WTC11 (cell line): ENCODE measurements around the gene KRTCAP2.
"Not testable (repeated sequence)": the region's sequence is repeated elsewhere in the genome, so short reads cannot be mapped to it uniquely, and the experiment has no call there.

Source experiments
- CBFB ChIP-seq: sonication (generic); formaldehyde crosslinking; IDR thresholded peaks from 2 replicates; pipeline ENCODE4 v1.8.1; 2022; ENCODE audit warnings: mild to moderate bottlenecking, low read depth, missing genetic modification reagents
- ELF4 ChIP-seq: sonication (generic); formaldehyde crosslinking; IDR thresholded peaks from 2 replicates; pipeline ENCODE4 v1.8.1; 2022; ENCODE audit warnings: low read depth, mild to moderate bottlenecking, moderate library complexity, missing genetic modification reagents
- ETV6 ChIP-seq: sonication (generic); formaldehyde crosslinking; IDR thresholded peaks from 2 replicates; pipeline ENCODE4 v1.8.1; 2022; ENCODE audit warnings: mild to moderate bottlenecking, missing genetic modification reagents
- GABPB1 ChIP-seq: sonication (generic); formaldehyde crosslinking; IDR thresholded peaks from 2 replicates; pipeline ENCODE4 v1.8.1; 2023; ENCODE audit warnings: mild to moderate bottlenecking, missing genetic modification reagents
- IRF2 ChIP-seq: sonication (generic); formaldehyde crosslinking; IDR thresholded peaks from 2 replicates; pipeline ENCODE4 v1.8.0; 2022; ENCODE audit warnings: low read depth, missing genetic modification reagents, borderline replicate concordance
- NFYB ChIP-seq: sonication (generic); formaldehyde crosslinking; conservative IDR thresholded peaks from 2 replicates; pipeline ENCODE4 v1.8.0; 2022; ENCODE audit warnings: low read depth, missing genetic modification reagents
- RELA ChIP-seq: sonication (generic); formaldehyde crosslinking; IDR thresholded peaks from 2 replicates; pipeline ENCODE4 v1.8.1; 2022; ENCODE audit warnings: missing genetic modification reagents, mild to moderate bottlenecking, borderline replicate concordance
- SMAD3 ChIP-seq: sonication (generic); formaldehyde crosslinking; IDR thresholded peaks from 2 replicates; pipeline ENCODE4 v1.8.0; 2022; ENCODE audit warnings: missing genetic modification reagents, mild to moderate bottlenecking, borderline replicate concordance
- SP1 ChIP-seq: sonication (generic); formaldehyde crosslinking; conservative IDR thresholded peaks from 2 replicates; pipeline ENCODE4 v1.8.1; 2022; ENCODE audit warnings: missing genetic modification reagents
- TF ChIP-seq, protein P1 (sequence below): fragments of 200-600 bp; IDR thresholded peaks from 2 replicates; pipeline ENCODE4 v1.8.0; 2022; ENCODE audit warnings: antibody characterized with exemption
- TF ChIP-seq, protein P2 (sequence below): sonication (generic); formaldehyde crosslinking; IDR thresholded peaks from 2 replicates; pipeline ENCODE4 v1.8.1; 2022; ENCODE audit warnings: low read depth, missing genetic modification reagents, borderline replicate concordance
- TF ChIP-seq, protein P3 (sequence below): sonication (generic); formaldehyde crosslinking; IDR thresholded peaks from 2 replicates; pipeline ENCODE4 v1.8.1; 2023; ENCODE audit warnings: mild to moderate bottlenecking, missing genetic modification reagents
- TF ChIP-seq, protein P4 (sequence below): sonication (generic); formaldehyde crosslinking; IDR thresholded peaks from 2 replicates; pipeline ENCODE4 v1.8.0; 2023; ENCODE audit warnings: missing genetic modification reagents

DNA sequence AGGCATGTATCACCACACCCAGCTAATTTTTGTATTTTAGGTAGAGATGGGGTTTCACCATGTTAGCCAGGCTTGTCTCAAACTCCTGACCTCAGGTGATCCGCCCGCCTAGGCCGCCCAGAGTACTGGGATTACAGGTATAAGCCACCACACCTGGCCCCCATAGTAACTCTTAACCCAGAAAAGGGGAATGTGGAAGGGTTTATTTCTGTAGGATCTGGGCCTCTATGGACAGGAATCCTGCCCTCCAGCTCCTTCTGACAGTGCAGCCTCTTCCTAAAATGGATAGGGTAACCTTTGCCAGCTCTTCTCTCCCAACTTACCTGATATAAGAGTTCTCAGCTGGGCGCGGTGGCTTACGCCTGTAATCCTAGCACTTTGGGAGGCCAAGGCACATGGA, 10.5 kb downstream of the KRTCAP2 start:
- TF ChIP-seq, protein P1, sequence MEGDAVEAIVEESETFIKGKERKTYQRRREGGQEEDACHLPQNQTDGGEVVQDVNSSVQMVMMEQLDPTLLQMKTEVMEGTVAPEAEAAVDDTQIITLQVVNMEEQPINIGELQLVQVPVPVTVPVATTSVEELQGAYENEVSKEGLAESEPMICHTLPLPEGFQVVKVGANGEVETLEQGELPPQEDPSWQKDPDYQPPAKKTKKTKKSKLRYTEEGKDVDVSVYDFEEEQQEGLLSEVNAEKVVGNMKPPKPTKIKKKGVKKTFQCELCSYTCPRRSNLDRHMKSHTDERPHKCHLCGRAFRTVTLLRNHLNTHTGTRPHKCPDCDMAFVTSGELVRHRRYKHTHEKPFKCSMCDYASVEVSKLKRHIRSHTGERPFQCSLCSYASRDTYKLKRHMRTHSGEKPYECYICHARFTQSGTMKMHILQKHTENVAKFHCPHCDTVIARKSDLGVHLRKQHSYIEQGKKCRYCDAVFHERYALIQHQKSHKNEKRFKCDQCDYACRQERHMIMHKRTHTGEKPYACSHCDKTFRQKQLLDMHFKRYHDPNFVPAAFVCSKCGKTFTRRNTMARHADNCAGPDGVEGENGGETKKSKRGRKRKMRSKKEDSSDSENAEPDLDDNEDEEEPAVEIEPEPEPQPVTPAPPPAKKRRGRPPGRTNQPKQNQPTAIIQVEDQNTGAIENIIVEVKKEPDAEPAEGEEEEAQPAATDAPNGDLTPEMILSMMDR = not testable (repeated sequence)
- TF ChIP-seq, protein P2, sequence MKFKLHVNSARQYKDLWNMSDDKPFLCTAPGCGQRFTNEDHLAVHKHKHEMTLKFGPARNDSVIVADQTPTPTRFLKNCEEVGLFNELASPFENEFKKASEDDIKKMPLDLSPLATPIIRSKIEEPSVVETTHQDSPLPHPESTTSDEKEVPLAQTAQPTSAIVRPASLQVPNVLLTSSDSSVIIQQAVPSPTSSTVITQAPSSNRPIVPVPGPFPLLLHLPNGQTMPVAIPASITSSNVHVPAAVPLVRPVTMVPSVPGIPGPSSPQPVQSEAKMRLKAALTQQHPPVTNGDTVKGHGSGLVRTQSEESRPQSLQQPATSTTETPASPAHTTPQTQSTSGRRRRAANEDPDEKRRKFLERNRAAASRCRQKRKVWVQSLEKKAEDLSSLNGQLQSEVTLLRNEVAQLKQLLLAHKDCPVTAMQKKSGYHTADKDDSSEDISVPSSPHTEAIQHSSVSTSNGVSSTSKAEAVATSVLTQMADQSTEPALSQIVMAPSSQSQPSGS (CRISPR knock-in tag) = not testable (repeated sequence)
- TF ChIP-seq, protein P3, sequence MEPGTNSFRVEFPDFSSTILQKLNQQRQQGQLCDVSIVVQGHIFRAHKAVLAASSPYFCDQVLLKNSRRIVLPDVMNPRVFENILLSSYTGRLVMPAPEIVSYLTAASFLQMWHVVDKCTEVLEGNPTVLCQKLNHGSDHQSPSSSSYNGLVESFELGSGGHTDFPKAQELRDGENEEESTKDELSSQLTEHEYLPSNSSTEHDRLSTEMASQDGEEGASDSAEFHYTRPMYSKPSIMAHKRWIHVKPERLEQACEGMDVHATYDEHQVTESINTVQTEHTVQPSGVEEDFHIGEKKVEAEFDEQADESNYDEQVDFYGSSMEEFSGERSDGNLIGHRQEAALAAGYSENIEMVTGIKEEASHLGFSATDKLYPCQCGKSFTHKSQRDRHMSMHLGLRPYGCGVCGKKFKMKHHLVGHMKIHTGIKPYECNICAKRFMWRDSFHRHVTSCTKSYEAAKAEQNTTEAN (CRISPR knock-in tag) = not testable (repeated sequence)
- not testable (repeated sequence) for TF ChIP-seq NFYB (CRISPR knock-in tag); ETV6; SMAD3; IRF2 (CRISPR knock-in tag); GABPB1 (CRISPR knock-in tag); ELF4 (CRISPR knock-in tag); SP1; RELA (CRISPR knock-in tag); CBFB (CRISPR knock-in tag)
- TF ChIP-seq, protein P4, sequence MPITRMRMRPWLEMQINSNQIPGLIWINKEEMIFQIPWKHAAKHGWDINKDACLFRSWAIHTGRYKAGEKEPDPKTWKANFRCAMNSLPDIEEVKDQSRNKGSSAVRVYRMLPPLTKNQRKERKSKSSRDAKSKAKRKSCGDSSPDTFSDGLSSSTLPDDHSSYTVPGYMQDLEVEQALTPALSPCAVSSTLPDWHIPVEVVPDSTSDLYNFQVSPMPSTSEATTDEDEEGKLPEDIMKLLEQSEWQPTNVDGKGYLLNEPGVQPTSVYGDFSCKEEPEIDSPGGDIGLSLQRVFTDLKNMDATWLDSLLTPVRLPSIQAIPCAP = not testable (repeated sequence)
